ENCODE measurements around the gene RBM14.
A peak's percentile ranks its signal among the peaks of the same experiment; 100 is the strongest.

The RBM14 gene

GRCh38 chr11:66589996-66590675 lies 26.3 kb upstream of the RBM14 start:
- TF ChIP-seq, protein P1, sequence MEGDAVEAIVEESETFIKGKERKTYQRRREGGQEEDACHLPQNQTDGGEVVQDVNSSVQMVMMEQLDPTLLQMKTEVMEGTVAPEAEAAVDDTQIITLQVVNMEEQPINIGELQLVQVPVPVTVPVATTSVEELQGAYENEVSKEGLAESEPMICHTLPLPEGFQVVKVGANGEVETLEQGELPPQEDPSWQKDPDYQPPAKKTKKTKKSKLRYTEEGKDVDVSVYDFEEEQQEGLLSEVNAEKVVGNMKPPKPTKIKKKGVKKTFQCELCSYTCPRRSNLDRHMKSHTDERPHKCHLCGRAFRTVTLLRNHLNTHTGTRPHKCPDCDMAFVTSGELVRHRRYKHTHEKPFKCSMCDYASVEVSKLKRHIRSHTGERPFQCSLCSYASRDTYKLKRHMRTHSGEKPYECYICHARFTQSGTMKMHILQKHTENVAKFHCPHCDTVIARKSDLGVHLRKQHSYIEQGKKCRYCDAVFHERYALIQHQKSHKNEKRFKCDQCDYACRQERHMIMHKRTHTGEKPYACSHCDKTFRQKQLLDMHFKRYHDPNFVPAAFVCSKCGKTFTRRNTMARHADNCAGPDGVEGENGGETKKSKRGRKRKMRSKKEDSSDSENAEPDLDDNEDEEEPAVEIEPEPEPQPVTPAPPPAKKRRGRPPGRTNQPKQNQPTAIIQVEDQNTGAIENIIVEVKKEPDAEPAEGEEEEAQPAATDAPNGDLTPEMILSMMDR (IDR thresholded peaks at IDR 0.05; ENCODE audit: borderline replicate concordance, control extremely low read depth, extremely low read depth, insufficient read depth, missing control alignments), result no peak
- no peak for DNase-seq (ENCODE audit: low spot score)
- in situ Hi-C loops (cut with MboI; ENCODE audit: low sequenced_read_pairs, unreplicated experiment), result no loop called here

DNA sequence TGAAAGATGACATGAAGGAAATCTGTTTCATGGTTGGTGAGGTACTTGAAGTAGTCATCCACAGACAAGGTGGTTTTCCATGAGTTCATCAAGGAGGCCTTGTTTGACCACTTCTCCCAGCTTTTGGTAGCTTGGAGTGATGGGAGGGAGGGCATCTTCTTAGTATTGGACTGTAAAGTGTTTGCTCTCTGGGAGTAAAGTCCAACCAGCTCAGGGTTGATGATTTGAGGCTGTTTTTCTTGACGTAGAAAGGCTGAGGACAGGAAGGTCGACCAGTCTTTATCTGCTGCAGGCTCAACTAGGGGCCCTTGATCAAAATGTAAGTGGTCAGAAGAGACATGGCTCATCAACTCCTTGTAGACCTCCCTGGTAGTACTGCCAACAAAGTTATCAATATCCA lies 25.3 kb upstream of the RBM14 start:
- in situ Hi-C loops (cut with MboI; ENCODE audit: low sequenced_read_pairs, unreplicated experiment), result no loop called here
- TF ChIP-seq, protein P1 (IDR thresholded peaks at IDR 0.05; ENCODE audit: borderline replicate concordance, control extremely low read depth, extremely low read depth, insufficient read depth, missing control alignments), result no peak
- no peak for DNase-seq (ENCODE audit: low spot score)

DNA sequence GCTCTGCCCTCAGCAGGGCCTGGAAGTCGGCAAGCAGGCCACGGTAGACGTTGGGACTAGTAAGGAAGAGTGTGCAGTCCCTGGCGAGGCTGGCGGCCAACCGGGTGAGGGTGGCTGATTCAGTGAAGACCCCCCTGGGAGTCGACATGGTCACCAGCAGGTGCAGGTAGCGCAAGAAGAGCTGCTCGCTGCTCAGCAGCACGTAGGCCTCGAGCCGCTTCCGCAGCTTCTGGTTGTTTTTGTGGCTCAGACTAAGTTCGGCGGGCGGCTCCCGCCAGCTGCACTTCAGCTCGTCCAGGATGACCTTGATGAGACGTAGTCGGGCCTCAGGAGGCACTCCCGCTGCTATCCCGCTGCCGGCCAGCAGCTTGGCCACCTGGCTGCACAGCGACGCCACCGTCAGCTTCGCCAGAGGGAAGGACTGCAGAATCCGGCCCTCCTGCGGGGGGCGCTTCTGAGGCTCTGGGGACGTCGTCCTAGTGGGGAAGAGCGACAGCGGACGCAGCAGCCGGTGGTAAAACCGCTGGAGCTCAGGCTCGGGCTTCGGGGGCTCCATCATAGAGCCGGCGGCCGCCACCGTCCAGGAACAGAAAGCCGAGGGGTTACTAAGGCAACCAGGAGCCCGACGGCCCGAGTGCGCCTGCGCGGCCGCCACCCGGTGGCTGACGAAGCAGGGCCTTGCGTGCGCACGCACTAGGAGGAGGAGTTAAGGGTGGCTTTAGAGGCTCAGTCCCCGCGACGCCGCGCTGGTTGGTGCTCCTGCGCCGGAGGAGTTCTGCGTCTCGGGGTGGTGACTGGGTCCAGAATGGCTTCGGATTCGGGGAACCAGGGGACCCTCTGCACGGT lies 23.8 kb upstream of the RBM14 start, which contains the start of the genes CCDC87 and CCS:
Gene CCDC87, minus strand, starts transcription at position 607 of the 846 bp plus-strand sequence. Its CDS starts 48 bp downstream, at position 559.
Gene CCS, plus strand, starts transcription at position 729 of the 846 bp plus-strand sequence. Its CDS starts 77 bp downstream, at position 806.
- in situ Hi-C loops (cut with MboI; ENCODE audit: low sequenced_read_pairs, unreplicated experiment), result no loop called here
- TF ChIP-seq, protein P1 (IDR thresholded peaks at IDR 0.05; ENCODE audit: borderline replicate concordance, control extremely low read depth, extremely low read depth, insufficient read depth, missing control alignments), result peak; percentile 23

DNA sequence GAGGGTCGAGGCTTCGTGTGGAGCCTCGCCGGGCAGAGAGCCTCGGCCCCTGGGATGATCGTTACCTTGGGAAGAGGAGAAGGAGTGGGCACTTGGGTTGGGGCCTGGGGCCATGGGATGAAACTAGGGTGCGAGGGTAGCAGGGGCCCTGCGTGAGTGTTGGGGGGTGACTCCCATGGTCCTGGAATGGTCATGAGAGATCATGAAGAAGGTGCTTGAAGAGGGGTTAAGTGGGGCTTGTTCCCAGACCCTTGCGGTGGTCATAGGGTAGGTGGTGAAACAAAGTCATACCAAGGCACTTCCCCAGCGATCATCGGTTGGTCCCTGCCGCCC lies 23.2 kb upstream of the RBM14 start:
- TF ChIP-seq, protein P1 (IDR thresholded peaks at IDR 0.05; ENCODE audit: borderline replicate concordance, control extremely low read depth, extremely low read depth, insufficient read depth, missing control alignments), result no peak
- in situ Hi-C loops (cut with MboI; ENCODE audit: low sequenced_read_pairs, unreplicated experiment), result no loop called here
- DNase-seq (ENCODE audit: low spot score), result peak; percentile 38

More for the DNA sequence above, 23.8 kb upstream of the RBM14 start, which contains the start of the genes CCDC87 and CCS:
- DNase-seq (ENCODE audit: low spot score), result peak; percentile 100

DNA sequence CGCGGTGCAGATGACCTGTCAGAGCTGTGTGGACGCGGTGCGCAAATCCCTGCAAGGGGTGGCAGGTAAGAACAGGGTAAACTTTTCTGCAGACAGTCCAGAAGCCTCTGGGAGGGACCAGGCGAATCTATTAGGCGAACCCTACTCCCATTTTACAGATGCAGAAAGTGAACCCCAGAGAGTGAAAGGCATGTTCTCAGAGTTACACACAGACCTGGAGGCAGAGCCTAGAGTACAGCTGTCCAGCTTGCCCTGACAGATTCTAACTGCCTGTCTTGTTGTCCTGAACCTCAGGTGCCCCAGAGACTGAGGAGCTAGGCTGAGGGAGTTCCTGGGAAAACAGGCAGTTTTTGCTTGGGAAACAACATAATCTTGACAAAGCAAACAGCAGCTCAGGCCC lies 22.8 kb upstream of the RBM14 start:
- DNase-seq (ENCODE audit: low spot score), result no peak
- TF ChIP-seq, protein P1 (IDR thresholded peaks at IDR 0.05; ENCODE audit: borderline replicate concordance, control extremely low read depth, extremely low read depth, insufficient read depth, missing control alignments), result no peak
- in situ Hi-C loops (cut with MboI; ENCODE audit: low sequenced_read_pairs, unreplicated experiment), result no loop called here

DNA sequence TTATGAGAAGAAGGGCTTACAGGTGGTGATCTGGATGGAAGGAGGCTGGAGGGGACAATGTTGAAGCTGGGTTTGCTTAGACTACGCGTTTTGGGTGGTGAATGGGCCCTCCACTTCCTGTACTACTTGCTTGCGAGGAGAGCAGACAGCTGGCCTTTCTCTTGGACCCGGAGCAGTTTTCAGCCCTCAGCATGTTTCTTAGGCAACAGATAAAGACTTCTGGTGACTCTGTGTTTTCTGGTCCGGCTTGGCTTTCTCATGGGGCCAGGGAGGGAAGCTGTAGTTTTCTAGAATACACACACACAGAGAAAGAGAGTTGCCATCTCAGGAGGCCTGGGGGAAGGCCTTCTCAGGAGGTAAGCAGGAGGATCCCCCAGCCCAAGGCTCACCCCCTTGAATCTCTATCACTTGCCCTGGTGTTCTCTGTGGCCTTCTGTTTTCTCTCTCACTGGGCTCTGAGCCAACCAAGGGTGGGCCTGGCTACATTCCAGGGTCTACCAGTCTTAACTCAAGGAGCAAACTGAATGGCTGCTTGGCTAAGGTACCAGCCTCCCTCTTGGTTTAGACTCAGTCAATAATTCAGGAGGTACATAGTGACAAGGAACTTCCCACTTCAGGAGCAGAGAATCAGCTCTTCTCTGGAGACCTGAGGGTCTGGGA lies 21.1 kb upstream of the RBM14 start:
- DNase-seq (ENCODE audit: low spot score), result no peak
- TF ChIP-seq, protein P1 (IDR thresholded peaks at IDR 0.05; ENCODE audit: borderline replicate concordance, control extremely low read depth, extremely low read depth, insufficient read depth, missing control alignments), result no peak
- in situ Hi-C loops (cut with MboI; ENCODE audit: low sequenced_read_pairs, unreplicated experiment), result no loop called here
